ENCODE results near the gene SRSF2. TPM values are rescaled to one million over a fixed set of nuclear protein-coding genes. Genes with fewer than 3 reads are reported as not detected.
"Not testable (repeated sequence)": the region's sequence is repeated elsewhere in the genome, so short reads cannot be mapped to it uniquely, and the experiment has no call there.

Gene SRSF2
- total and polyA plus RNA-seq, 11 donors, result 67.0 to 155 (median 79.5) TPM

DNA sequence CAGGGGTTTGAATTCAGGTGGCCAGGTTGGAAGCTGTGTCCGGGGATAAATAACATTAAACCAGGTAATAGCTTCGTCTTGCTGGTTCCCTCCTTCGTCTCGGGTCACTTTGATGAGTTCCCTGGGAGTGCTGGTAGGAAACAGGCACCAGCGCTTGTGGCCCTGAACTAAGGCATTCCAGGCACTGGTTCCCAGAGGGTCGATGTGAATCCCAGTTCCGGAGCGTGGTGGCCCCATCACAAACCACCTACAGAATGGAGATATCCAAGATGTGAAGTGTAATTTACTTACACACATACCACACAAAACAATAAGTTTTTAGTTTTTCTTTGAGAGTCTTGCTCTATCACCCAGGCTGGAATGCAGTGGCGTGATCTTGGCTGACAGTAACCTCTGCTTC lies 13.3 kb downstream of the SRSF2 start:
- WGBS, 4 donors, result 90 to 95% (median 94%) methylated on average over 9 of the region's 9 CpGs
- intact Hi-C loops (cut with DNase I), result loop anchor here in 1 of 10 donors (10.0 kb wide), 1 partner anchor 159 kb away; a partner anchor contains a TSS
- Histone ChIP-seq H3K4me1 (peaks cover 9 to 69% (median 54%) of the 10 kb centered on the region in 12 donors), H3K9me3 (no peaks in the 10 kb centered on the region), H3K4me3 (peak overlapping the region in 3 of 12 donors; percentile 89 to 99 (median 97)), H3K36me3 (peaks cover 3 to 68% (median 63%) of the 10 kb centered on the region in 9 donors), H3K27me3 (no peaks in the 10 kb centered on the region), H3K27ac (peak overlapping the region in 1 of 12 donors; percentile 99)
- no peak for DNase-seq
- ATAC-seq, result no peak
- TF ChIP-seq, protein P1, sequence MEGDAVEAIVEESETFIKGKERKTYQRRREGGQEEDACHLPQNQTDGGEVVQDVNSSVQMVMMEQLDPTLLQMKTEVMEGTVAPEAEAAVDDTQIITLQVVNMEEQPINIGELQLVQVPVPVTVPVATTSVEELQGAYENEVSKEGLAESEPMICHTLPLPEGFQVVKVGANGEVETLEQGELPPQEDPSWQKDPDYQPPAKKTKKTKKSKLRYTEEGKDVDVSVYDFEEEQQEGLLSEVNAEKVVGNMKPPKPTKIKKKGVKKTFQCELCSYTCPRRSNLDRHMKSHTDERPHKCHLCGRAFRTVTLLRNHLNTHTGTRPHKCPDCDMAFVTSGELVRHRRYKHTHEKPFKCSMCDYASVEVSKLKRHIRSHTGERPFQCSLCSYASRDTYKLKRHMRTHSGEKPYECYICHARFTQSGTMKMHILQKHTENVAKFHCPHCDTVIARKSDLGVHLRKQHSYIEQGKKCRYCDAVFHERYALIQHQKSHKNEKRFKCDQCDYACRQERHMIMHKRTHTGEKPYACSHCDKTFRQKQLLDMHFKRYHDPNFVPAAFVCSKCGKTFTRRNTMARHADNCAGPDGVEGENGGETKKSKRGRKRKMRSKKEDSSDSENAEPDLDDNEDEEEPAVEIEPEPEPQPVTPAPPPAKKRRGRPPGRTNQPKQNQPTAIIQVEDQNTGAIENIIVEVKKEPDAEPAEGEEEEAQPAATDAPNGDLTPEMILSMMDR (IDR thresholded peaks at IDR 0.05), result no peak
- TF ChIP-seq POLR2A (IDR thresholded peaks at IDR 0.05), result no peak

DNA sequence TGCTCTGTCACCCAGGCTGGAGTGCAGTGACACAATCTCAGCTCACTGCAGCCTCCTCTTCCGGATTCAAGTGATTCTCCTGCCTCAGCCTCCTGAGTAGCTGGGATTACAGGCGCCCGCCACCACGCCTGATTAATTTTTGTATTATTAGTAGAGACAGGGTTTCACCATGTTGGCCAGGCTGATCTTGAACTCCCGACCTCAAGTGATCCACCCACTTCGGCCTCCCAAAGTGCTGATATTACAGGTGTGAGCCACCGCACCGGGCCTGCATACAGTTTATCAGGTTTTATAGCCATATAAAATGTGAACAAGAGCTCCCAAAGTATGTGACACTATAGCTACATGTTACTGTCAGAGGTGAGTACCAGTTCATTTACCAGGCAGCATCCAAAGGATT lies 14.2 kb downstream of the SRSF2 start:
- WGBS, 4 donors, result 94 to 98% (median 96%) methylated on average over 8 of the region's 8 CpGs
- not testable (repeated sequence) for H3K27me3 ChIP-seq, DNase-seq, H3K27ac ChIP-seq, H3K4me3 ChIP-seq, H3K9me3 ChIP-seq, ATAC-seq
- H3K36me3 ChIP-seq, result peaks cover 3 to 76% (median 71%) of the 10 kb centered on the region in 9 donors
- peaks cover 9 to 65% (median 50%) of the 10 kb centered on the region in 12 donors for H3K4me1 ChIP-seq
- intact Hi-C loops (cut with DNase I), result loop anchor here in 1 of 10 donors (10.0 kb wide), 1 partner anchor 158 kb away; a partner anchor contains a TSS

DNA sequence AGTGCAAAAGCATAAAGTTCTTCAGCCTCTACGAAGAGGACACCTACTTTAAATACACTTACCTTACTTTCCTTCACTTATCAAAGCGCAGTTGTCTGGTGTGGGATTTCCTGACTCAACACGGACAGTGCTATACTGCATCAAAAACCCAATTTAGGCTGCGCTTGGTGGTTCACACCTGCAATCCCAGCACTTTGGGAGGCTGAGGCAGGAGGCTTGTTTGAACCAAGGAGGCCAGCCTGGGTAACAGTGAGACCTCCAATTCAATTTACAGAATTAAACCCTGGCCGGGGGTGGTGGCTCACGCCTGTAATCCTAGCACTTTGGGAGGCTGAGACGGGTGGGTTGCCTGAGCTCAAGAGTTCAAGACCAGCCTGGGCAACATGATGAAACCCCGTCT lies 14.9 kb downstream of the SRSF2 start:
- peaks cover 3 to 83% (median 78%) of the 10 kb centered on the region in 9 donors for H3K36me3 ChIP-seq
- no peak for ATAC-seq
- 91 to 95% (median 94%) methylated on average over 7 to 8 of the region's 8 CpGs for WGBS, 4 donors
- intact Hi-C loops (cut with DNase I), result loop anchor here in 1 of 10 donors (10.0 kb wide), 1 partner anchor 157 kb away; a partner anchor contains a TSS
- no peak for DNase-seq
- H3K4me3 ChIP-seq, result no peak overlapping the region
- no peak for TF ChIP-seq POLR2A (IDR thresholded peaks at IDR 0.05)
- TF ChIP-seq, protein P1 (IDR thresholded peaks at IDR 0.05), result no peak
- H3K27me3 ChIP-seq, result no peaks in the 10 kb centered on the region
- H3K9me3 ChIP-seq, result no peaks in the 10 kb centered on the region
- peak overlapping the region in 2 of 12 donors; percentile 20 to 65 for H3K27ac ChIP-seq
- H3K4me1 ChIP-seq, result peaks cover 9 to 63% (median 44%) of the 10 kb centered on the region in 12 donors

DNA sequence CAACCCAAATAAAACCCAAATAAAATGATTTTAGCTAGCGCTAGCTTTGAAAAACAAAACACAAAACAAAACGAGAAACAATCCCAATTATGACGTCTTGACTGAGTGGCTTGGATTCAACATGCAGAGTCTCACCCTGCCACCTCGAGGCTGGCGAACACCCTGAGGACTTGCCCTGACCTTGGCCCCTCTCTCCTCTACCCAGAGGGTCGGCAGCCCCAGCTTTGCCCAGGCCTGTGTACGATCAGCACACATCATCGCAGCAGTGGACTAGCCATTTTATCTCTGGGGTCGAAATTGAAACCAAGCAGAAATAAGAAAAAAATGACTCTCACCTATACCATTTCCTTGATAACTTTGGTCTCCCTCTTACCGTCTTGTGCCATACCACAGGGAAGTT lies 15.7 kb downstream of the SRSF2 start:
- DNase-seq, result no peak
- TF ChIP-seq, protein P1 (IDR thresholded peaks at IDR 0.05), result no peak
- no peak for TF ChIP-seq POLR2A (IDR thresholded peaks at IDR 0.05)
- H3K9me3 ChIP-seq, result no peaks in the 10 kb centered on the region
- no peak overlapping the region for H3K4me3 ChIP-seq
- WGBS, 4 donors, result 59 to 74% (median 71%) methylated on average over 10 of the region's 10 CpGs
- intact Hi-C loops (cut with DNase I), result loop anchor here in 1 of 10 donors (10.0 kb wide), 1 partner anchor 157 kb away; a partner anchor contains a TSS
- H3K4me1 ChIP-seq, result peaks cover 11 to 68% (median 51%) of the 10 kb centered on the region in 12 donors
- ATAC-seq, result no peak
- no peaks in the 10 kb centered on the region for H3K27me3 ChIP-seq
- H3K36me3 ChIP-seq, result peaks cover 3 to 91% (median 86%) of the 10 kb centered on the region in 9 donors
- peak overlapping the region in 8 of 12 donors; percentile 9 to 65 (median 25) for H3K27ac ChIP-seq
